Trophoblast cell (in vitro differentiated cells and primary cell): ENCODE results near the gene IFT27.

Experiments
- DNase-seq, 2 donors: peaks; one replicate each; pipeline ENCODE4 v3.0.0-alpha.2; 2016
- H2AFZ ChIP-seq: 2 replicates; pipeline ENCODE4 v1.6.1; 2013; ENCODE audit warnings: low read length, moderate library complexity, mild to moderate bottlenecking; ENCODE audit not compliant: insufficient read depth, poor library complexity
- H2AK5ac ChIP-seq: 2 replicates; pipeline ENCODE4 v1.6.1; 2013; ENCODE audit warnings: mild to moderate bottlenecking, low read length
- H2BK120ac ChIP-seq: 2 replicates; pipeline ENCODE4 v1.6.1; 2013; ENCODE audit warnings: low read length, mild to moderate bottlenecking, moderate library complexity; ENCODE audit not compliant: insufficient read depth, poor library complexity
- H2BK12ac ChIP-seq: 2 replicates; pipeline ENCODE4 v1.6.1; 2013; ENCODE audit warnings: mild to moderate bottlenecking, low read length, moderate library complexity
- H2BK5ac ChIP-seq: 2 replicates; pipeline ENCODE4 v1.6.1; 2013; ENCODE audit warnings: low read length, low read depth, moderate library complexity, mild to moderate bottlenecking; ENCODE audit not compliant: poor library complexity
- H3K14ac ChIP-seq: 2 replicates; pipeline ENCODE4 v1.6.1; 2013; ENCODE audit warnings: mild to moderate bottlenecking, low read length
- H3K18ac ChIP-seq: 2 replicates; pipeline ENCODE4 v1.6.1; 2013; ENCODE audit warnings: mild to moderate bottlenecking, low read length
- H3K23ac ChIP-seq: 2 replicates; pipeline ENCODE4 v1.6.1; 2013; ENCODE audit warnings: low read length
- H3K27ac ChIP-seq: 2 replicates; pipeline ENCODE4 v1.5.1; 2013; ENCODE audit warnings: low read depth, mild to moderate bottlenecking, inconsistent platforms, low read length, moderate library complexity
- H3K27me3 ChIP-seq: 2 replicates; pipeline ENCODE4 v1.6.1; 2013; ENCODE audit warnings: inconsistent platforms, mild to moderate bottlenecking, low read length, moderate library complexity; ENCODE audit not compliant: insufficient read depth
- H3K36me3 ChIP-seq, 2 experiments: 1 replicate in 1 of 2; 2 replicates in 1 of 2; pipeline ENCODE4 v1.6.1; 2013; ENCODE audit warnings: low read length in 2 of 2, mild to moderate bottlenecking in 2 of 2, moderate library complexity in 1 of 2; ENCODE audit not compliant: insufficient read depth in 2 of 2, control insufficient read depth in 1 of 2
- H3K4ac ChIP-seq: 2 replicates; pipeline ENCODE4 v1.6.1; 2013; ENCODE audit warnings: low read depth, mild to moderate bottlenecking, low read length, moderate library complexity
- H3K4me1 ChIP-seq, 2 experiments: 1 replicate in 1 of 2; 2 replicates in 1 of 2; pipeline ENCODE4 v1.6.1; 2013; ENCODE audit warnings: low read length in 2 of 2, mild to moderate bottlenecking in 2 of 2, moderate library complexity in 1 of 2; ENCODE audit not compliant: insufficient read depth in 2 of 2, control insufficient read depth in 1 of 2
- H3K4me2 ChIP-seq: 2 replicates; pipeline ENCODE4 v1.6.1; 2013; ENCODE audit warnings: inconsistent platforms, mild to moderate bottlenecking, low read length, moderate library complexity
- H3K4me3 ChIP-seq: 2 replicates; pipeline ENCODE4 v1.5.1; 2013; ENCODE audit warnings: mild to moderate bottlenecking, low read depth, low read length, inconsistent platforms
- H3K79me1 ChIP-seq: one replicate; pipeline ENCODE4 v1.6.1; 2013; ENCODE audit warnings: low read length
- H3K79me2 ChIP-seq: 2 replicates; pipeline ENCODE4 v1.6.1; 2013; ENCODE audit warnings: low read length, mild to moderate bottlenecking; ENCODE audit not compliant: control insufficient read depth, insufficient read depth, poor library complexity
- H3K9ac ChIP-seq: 2 replicates; pipeline ENCODE4 v1.6.1; 2013; ENCODE audit warnings: mild to moderate bottlenecking, low read length
- H3K9me3 ChIP-seq: 2 replicates; pipeline ENCODE4 v1.6.1; 2013; ENCODE audit warnings: low read depth, mild to moderate bottlenecking, control low read depth, inconsistent platforms, low read length; ENCODE audit not compliant: insufficient read depth
- H4K12ac ChIP-seq: 2 replicates; pipeline ENCODE4 v1.6.1; 2013; ENCODE audit warnings: low read depth, mild to moderate bottlenecking, low read length, moderate library complexity
- H4K8ac ChIP-seq: 2 replicates; pipeline ENCODE4 v1.6.1; 2013; ENCODE audit warnings: low read depth, mild to moderate bottlenecking, low read length, moderate library complexity
- H4K91ac ChIP-seq: one replicate; pipeline ENCODE4 v1.6.1; 2013; ENCODE audit warnings: low read depth, mild to moderate bottlenecking, low read length, moderate library complexity
- WGBS: extraction: QIAGEN DNeasy Blood & Tissue Kit; methylation state at CpG from one replicate; pipeline ENCODE4 v1.1.7; 2013; ENCODE audit warnings: missing lambda C conversion rate; ENCODE audit not compliant: insufficient read length, insufficient coverage; ENCODE audit errors: extremely low coverage; 5-methylcytosine and 5-hydroxymethylcytosine counted together

The IFT27 gene

DNA sequence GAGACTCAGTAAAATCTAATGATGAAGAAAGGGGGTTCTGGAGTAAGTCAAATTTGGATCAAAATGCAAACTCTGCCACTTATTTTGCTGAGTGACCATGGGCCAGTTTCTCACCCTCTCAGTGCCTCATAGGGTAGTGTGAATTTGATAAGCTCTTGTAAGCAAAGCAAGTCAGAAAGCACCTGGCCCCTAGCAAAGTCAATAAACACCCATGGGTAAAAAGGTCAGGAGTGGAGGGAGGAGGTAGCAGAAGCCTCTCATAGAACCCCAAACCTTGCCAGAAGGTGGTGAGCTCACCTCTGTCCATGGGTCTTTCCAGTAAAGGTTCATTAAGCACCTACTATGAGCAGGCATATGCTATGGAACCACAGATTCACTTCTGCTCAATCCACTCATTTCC, 53.9 kb downstream of the IFT27 start:
- no peaks in the 10 kb centered on the region for H3K79me2 ChIP-seq
- H3K23ac ChIP-seq = no peak overlapping the region
- H3K79me1 ChIP-seq = no peaks in the 10 kb centered on the region
- no peak overlapping the region for H4K91ac ChIP-seq
- no peak overlapping the region for H3K4me3 ChIP-seq
- no peak overlapping the region for H2AFZ ChIP-seq
- no peak overlapping the region for H3K18ac ChIP-seq
- no peak for DNase-seq
- no peak overlapping the region for H2BK5ac ChIP-seq
- H2BK12ac ChIP-seq = no peak overlapping the region
- no peak overlapping the region for H3K27ac ChIP-seq
- no peak overlapping the region for H3K14ac ChIP-seq
- H2AK5ac ChIP-seq = no peak overlapping the region
- H3K27me3 ChIP-seq = no peaks in the 10 kb centered on the region
- no peak overlapping the region for H4K8ac ChIP-seq
- no peak overlapping the region for H4K12ac ChIP-seq
- no peak overlapping the region for H3K4ac ChIP-seq
- H2BK120ac ChIP-seq = no peak overlapping the region
- H3K4me1 ChIP-seq = no peaks in the 10 kb centered on the region
- H3K9ac ChIP-seq = no peak overlapping the region
- no peaks in the 10 kb centered on the region for H3K9me3 ChIP-seq
- no peaks in the 10 kb centered on the region for H3K36me3 ChIP-seq
- no peak overlapping the region for H3K4me2 ChIP-seq

DNA sequence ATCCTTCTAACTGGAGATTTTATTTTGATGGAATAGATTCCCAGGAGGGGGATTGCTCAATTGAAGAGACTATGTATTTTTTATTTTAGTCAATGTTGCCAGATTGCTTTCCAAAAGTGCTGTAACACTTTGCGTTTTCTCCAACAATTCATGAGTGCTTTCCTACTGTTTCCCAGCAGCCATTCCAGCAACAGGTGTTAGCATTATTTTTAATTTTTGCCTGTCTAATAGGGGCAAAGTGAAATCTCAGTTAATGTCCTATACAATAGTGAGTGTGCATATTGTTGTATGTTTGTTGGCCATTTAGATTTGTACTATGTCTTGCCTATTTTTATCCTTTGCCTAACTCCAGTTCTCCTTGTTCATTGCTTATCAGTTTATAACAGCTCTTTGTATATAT, 60.3 kb downstream of the IFT27 start:
- H3K4me3 ChIP-seq = no peak overlapping the region
- H2BK5ac ChIP-seq = no peak overlapping the region
- no peak overlapping the region for H4K8ac ChIP-seq
- H4K91ac ChIP-seq = no peak overlapping the region
- no peak overlapping the region for H3K23ac ChIP-seq
- no peaks in the 10 kb centered on the region for H3K36me3 ChIP-seq
- no peaks in the 10 kb centered on the region for H3K27me3 ChIP-seq
- no peak overlapping the region for H2AFZ ChIP-seq
- H3K4ac ChIP-seq = no peak overlapping the region
- H3K79me2 ChIP-seq = no peaks in the 10 kb centered on the region
- H3K4me1 ChIP-seq = no peaks in the 10 kb centered on the region
- H3K79me1 ChIP-seq = no peaks in the 10 kb centered on the region
- H3K27ac ChIP-seq = no peak overlapping the region
- H2AK5ac ChIP-seq = no peak overlapping the region
- H3K4me2 ChIP-seq = no peak overlapping the region
- H3K14ac ChIP-seq = no peak overlapping the region
- H3K18ac ChIP-seq = no peak overlapping the region
- no peak for DNase-seq
- no peak overlapping the region for H3K9ac ChIP-seq
- no CpG with 5 or more reads among the region's 1 CpG for WGBS
- H2BK120ac ChIP-seq = no peak overlapping the region
- no peak overlapping the region for H2BK12ac ChIP-seq
- no peaks in the 10 kb centered on the region for H3K9me3 ChIP-seq
- H4K12ac ChIP-seq = no peak overlapping the region

DNA sequence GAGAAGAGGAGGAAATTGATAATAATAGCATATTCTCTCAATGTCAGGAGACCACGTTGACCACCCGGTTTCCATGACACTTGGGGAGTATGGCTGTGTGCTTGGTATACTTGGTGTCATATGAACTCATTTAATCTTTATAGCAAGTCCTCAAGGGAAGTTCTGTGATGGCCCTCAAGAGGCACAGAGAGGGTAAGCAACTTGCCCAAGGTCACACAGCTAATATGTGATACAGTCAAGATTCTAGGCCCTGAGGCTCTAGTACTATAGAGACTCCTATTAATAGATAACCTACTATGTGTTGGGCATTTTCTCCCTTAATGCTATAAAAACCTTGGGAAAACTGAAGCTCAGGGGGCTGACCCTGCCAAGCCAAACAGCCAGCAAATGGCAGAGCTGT, 61.8 kb downstream of the IFT27 start:
- no peak overlapping the region for H3K4me2 ChIP-seq
- H2BK12ac ChIP-seq = no peak overlapping the region
- no CpG with 5 or more reads among the region's 2 CpGs for WGBS
- no peak overlapping the region for H4K91ac ChIP-seq
- H3K79me2 ChIP-seq = no peaks in the 10 kb centered on the region
- H3K9me3 ChIP-seq = no peaks in the 10 kb centered on the region
- no peak overlapping the region for H4K12ac ChIP-seq
- no peak overlapping the region for H2BK5ac ChIP-seq
- no peak overlapping the region for H3K9ac ChIP-seq
- H2BK120ac ChIP-seq = no peak overlapping the region
- no peaks in the 10 kb centered on the region for H3K79me1 ChIP-seq
- H2AFZ ChIP-seq = no peak overlapping the region
- no peak overlapping the region for H3K4ac ChIP-seq
- no peaks in the 10 kb centered on the region for H3K36me3 ChIP-seq
- no peak overlapping the region for H4K8ac ChIP-seq
- no peak overlapping the region for H3K27ac ChIP-seq
- H3K27me3 ChIP-seq = no peaks in the 10 kb centered on the region
- no peak overlapping the region for H3K23ac ChIP-seq
- H3K4me1 ChIP-seq = no peaks in the 10 kb centered on the region
- no peak overlapping the region for H2AK5ac ChIP-seq
- DNase-seq = no peak
- no peak overlapping the region for H3K14ac ChIP-seq
- no peak overlapping the region for H3K4me3 ChIP-seq
- no peak overlapping the region for H3K18ac ChIP-seq

DNA sequence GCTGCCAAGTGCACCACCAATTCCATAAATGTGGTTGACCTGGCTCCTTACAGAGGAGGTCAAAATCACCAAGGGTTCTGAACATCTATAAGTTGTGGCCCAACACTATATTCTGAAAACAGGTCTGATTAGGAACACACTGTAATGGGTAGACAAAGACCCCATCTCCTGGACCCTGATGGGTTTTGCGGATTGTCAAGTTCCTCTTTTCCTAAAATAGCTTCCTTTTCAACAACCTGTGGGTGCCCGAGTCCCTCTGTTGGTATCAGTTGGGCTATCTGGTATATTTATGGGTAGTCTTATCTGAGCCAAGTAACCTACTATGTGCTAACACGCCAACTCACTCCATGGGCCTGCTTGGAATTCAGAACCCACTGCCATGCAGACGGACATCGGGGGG, 62.5 kb downstream of the IFT27 start:
- no peak overlapping the region for H3K4me3 ChIP-seq
- no peak overlapping the region for H4K8ac ChIP-seq
- no peak overlapping the region for H3K18ac ChIP-seq
- no peaks in the 10 kb centered on the region for H3K36me3 ChIP-seq
- no peaks in the 10 kb centered on the region for H3K9me3 ChIP-seq
- H2BK120ac ChIP-seq = no peak overlapping the region
- no peak for DNase-seq
- H3K79me2 ChIP-seq = no peaks in the 10 kb centered on the region
- WGBS = no CpG with 5 or more reads among the region's 5 CpGs
- H4K91ac ChIP-seq = no peak overlapping the region
- H3K4ac ChIP-seq = no peak overlapping the region
- H3K27ac ChIP-seq = no peak overlapping the region
- no peak overlapping the region for H2BK5ac ChIP-seq
- no peak overlapping the region for H2BK12ac ChIP-seq
- no peak overlapping the region for H2AK5ac ChIP-seq
- no peak overlapping the region for H3K23ac ChIP-seq
- H3K4me2 ChIP-seq = no peak overlapping the region
- H3K14ac ChIP-seq = no peak overlapping the region
- no peak overlapping the region for H2AFZ ChIP-seq
- H3K27me3 ChIP-seq = no peaks in the 10 kb centered on the region
- no peaks in the 10 kb centered on the region for H3K4me1 ChIP-seq
- H4K12ac ChIP-seq = no peak overlapping the region
- no peak overlapping the region for H3K9ac ChIP-seq
- no peaks in the 10 kb centered on the region for H3K79me1 ChIP-seq
